Stimulated activated naive CD4-positive, alpha-beta T cell (primary cell): ENCODE results near the gene NRG3.

Experiments used
- DNase-seq, 6 experiments: peaks; one replicate each; lab custom pipeline; 2025; lab: John Stamatoyannopoulos, UW

NRG3 gene

GRCh38 chr10:82221056-82221455 is 346.1 kb downstream of the NRG3 start:
- DNase-seq: no peak

- no peak for DNase-seq
Measured at GRCh38 chr10:82221601-82222149, 346.7 kb downstream of the NRG3 start.

GRCh38 chr10:82228701-82229100 is 353.7 kb downstream of the NRG3 start:
- DNase-seq: no peak

GRCh38 chr10:82234173-82234572 is 359.2 kb downstream of the NRG3 start:
- DNase-seq: no peak

GRCh38 chr10:82236084-82236731 is 361.2 kb downstream of the NRG3 start:
- DNase-seq: no peak

- no peak for DNase-seq
Measured at GRCh38 chr10:82238291-82238690, 363.3 kb downstream of the NRG3 start.

- DNase-seq: no peak
Measured at GRCh38 chr10:82240408-82240807, 365.4 kb downstream of the NRG3 start.

GRCh38 chr10:82242778-82243177 is 367.8 kb downstream of the NRG3 start:
- no peak for DNase-seq

- no peak for DNase-seq
Measured at GRCh38 chr10:82245157-82245556, 370.2 kb downstream of the NRG3 start.

- DNase-seq: no peak
Measured at GRCh38 chr10:82245906-82246560, 371.0 kb downstream of the NRG3 start.

- no peak for DNase-seq
Measured at GRCh38 chr10:82249141-82249540, 374.1 kb downstream of the NRG3 start.

GRCh38 chr10:82251222-82251906 is 376.4 kb downstream of the NRG3 start:
- DNase-seq: no peak

GRCh38 chr10:82252081-82252480 is 377.1 kb downstream of the NRG3 start:
- no peak for DNase-seq

- no peak for DNase-seq
Measured at GRCh38 chr10:82254237-82254636, 379.2 kb downstream of the NRG3 start.

- DNase-seq: no peak
Measured at GRCh38 chr10:82256275-82256674, 381.3 kb downstream of the NRG3 start.

- no peak for DNase-seq
Measured at GRCh38 chr10:82266438-82266837, 391.4 kb downstream of the NRG3 start.

GRCh38 chr10:82267014-82267413 is 392.0 kb downstream of the NRG3 start:
- DNase-seq: no peak

- no peak for DNase-seq
Measured at GRCh38 chr10:82267465-82267864, 392.5 kb downstream of the NRG3 start.

- DNase-seq: no peak
Measured at GRCh38 chr10:82267960-82268359, 393.0 kb downstream of the NRG3 start.

GRCh38 chr10:82277591-82277990 is 402.6 kb downstream of the NRG3 start:
- no peak for DNase-seq

- no peak for DNase-seq
Measured at GRCh38 chr10:82278401-82279182, 403.6 kb downstream of the NRG3 start.

GRCh38 chr10:82282782-82283456 is 407.9 kb downstream of the NRG3 start:
- no peak for DNase-seq
